ENCODE data around the gene LGALSL.

The LGALSL gene

GRCh38 chr2:64498438-64498837, 44.5 kb downstream of the LGALSL start:
- DNase-seq (ENCODE audit: low spot score) = no peak

DNA sequence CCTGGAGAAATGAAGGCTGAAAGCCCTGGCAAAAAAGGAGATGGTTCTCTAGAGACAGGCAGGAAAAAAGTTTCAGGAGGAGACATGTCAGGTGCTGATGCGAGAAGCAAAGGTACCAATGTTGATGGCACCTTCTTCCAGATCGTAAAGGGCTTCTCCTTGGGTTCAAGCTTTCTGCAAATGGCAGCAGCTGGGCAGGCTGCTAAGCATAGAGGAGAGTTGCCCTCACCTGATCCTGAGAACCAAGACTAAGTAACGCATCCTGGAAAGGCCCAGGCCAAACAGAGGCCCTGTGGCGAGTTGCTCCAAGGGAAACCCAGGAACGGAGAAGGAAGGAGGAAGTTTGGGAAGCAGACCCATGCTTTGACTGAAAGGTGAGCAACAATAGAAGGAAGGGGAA, 46.6 kb downstream of the LGALSL start:
- DNase-seq (ENCODE audit: low spot score) = no peak

DNA sequence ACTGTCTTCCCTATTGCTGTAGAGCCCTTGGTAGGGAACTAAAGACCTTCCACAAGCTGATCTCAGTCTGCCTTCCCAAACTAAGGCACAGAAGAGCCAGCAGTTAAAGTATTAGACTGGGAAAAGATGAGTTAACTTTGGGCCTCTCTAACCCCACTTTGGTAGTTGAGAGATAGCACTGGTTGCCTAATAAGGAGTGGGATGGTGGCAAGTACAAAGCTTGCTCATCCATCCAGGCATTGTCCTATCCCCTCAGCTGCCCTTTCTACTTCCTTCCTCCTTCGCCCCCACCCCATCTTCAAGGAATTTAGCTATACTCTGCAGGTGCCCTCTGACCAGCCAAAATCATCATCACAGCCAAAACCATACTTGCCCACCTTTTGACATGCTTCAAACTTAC, 48.0 kb downstream of the LGALSL start:
- DNase-seq (ENCODE audit: low spot score) = no peak

GRCh38 chr2:64502860-64503259, 48.9 kb downstream of the LGALSL start:
- DNase-seq (ENCODE audit: low spot score) = no peak

DNA sequence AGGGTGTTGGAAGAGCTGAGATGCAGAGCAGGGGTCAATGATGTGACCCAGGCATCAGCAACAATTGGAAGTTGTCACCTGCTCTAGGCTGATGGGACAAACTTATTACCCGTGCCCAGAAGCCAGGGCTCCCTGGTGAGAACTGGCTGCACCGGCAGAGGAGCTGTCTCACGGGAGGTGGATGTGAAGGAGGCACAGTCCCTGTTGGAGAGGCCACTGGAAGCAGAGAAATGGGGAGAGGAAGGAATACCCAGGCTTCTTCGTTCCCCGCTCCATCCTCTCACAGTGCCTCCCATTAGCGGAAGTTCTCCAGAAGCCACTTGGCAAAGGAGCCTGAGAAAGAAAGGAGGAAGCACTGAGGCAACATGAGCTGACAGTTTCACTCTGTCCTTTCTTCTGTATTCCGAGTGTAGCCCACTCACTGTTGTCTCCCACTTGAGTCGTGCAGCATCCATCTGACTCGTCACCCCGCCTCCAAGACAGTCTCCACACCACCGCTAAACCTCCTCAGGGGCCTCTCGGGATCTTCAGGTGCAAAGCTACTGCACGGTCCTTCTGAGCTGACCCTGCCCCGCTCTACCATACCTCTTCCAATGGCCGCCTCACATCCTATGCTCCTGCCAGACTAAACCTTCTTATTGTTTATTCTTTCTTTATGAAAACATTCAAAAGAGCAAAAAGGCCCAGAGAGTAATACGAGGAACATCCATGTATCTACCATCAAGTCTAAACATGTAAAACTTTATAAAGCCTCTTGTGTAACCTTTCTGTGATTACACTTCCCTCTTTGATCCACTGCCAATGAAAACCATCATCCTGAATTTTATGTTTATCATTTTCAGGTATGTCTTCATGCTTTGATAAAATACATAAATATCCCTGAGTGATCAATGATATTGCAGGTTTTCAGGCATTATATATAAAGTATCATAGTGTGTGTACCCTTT, 51.1 kb downstream of the LGALSL start:
- no peak for DNase-seq (ENCODE audit: low spot score)

DNA sequence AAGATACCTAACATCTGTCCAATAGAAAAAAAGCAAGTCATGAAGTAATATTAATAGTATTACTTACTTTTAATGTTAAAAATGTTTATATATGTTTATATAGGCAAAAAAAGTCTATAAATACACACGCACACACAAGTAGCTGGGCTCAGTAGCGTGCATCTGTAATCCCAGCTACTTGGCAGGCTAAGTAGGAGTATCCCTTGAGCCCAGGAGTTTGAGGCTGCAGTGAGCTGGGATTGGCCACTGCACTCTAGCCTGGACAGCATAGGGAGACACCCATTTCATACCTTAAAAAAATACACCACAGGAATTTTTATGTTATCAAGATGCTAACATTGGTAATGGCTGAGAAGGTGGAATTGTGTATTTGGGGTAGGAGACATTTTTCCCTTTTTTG, 52.7 kb downstream of the LGALSL start:
- DNase-seq (ENCODE audit: low spot score) = no peak
